ENCODE data around the gene LRIT2. TPM values are rescaled to one million over a fixed set of nuclear protein-coding genes. Genes with fewer than 3 reads are reported as not detected.

Gene LRIT2
- polyA plus RNA-seq, 1 experiment: not detected

Other genes with a start within 250 kb of the LRIT2 start
- gene GHITM, start 86.0 kb downstream of the LRIT2 start, polyA plus RNA-seq (2011; rRNA removed): 189 and 227 TPM in 2 replicates
- not detected in 2 replicates for gene GPR15LG, start 51.7 kb downstream of the LRIT2 start, polyA plus RNA-seq (2011; rRNA removed)
- not detected in 2 replicates for gene CDHR1, start 31.0 kb downstream of the LRIT2 start, polyA plus RNA-seq (2011; rRNA removed)
- not detected in 2 replicates for gene LRIT1, start 16.0 kb upstream of the LRIT2 start, polyA plus RNA-seq (2011; rRNA removed)
- gene RGR, start 19.5 kb upstream of the LRIT2 start, polyA plus RNA-seq (2011; rRNA removed): not detected in 2 replicates
- 39.1 and 51.0 TPM in 2 replicates for gene CCSER2, start 103.0 kb upstream of the LRIT2 start, polyA plus RNA-seq (2011; rRNA removed)